Coronary artery (tissue), 2 donors: ENCODE data around the gene ADGRL3.

Source experiments
- DNase-seq: peaks from one replicate; pipeline ENCODE4 v3.0.0-alpha.2; 2017; ENCODE audit warnings: low spot score
- H3K27ac ChIP-seq, 2 donors: fragments of 200-600 bp; sonication (generic); one replicate each; pipeline ENCODE4 v1.5.1; 2016 to 2019
- H3K4me3 ChIP-seq: fragments of 200-600 bp; sonication (generic); 2 replicates; pipeline ENCODE4 v1.5.1; 2016; ENCODE audit warnings: mild to moderate bottlenecking, moderate library complexity
- TF ChIP-seq, protein P1 (sequence below): fragments of 200-600 bp; sonication (generic); IDR thresholded peaks from one replicate; pipeline ENCODE4 v1.5.1; 2019; ENCODE audit warnings: antibody characterized with exemption

Gene ADGRL3

GRCh38 chr4:61214680-61215079, 14.6 kb downstream of the ADGRL3 start:
- TF ChIP-seq, protein P1, sequence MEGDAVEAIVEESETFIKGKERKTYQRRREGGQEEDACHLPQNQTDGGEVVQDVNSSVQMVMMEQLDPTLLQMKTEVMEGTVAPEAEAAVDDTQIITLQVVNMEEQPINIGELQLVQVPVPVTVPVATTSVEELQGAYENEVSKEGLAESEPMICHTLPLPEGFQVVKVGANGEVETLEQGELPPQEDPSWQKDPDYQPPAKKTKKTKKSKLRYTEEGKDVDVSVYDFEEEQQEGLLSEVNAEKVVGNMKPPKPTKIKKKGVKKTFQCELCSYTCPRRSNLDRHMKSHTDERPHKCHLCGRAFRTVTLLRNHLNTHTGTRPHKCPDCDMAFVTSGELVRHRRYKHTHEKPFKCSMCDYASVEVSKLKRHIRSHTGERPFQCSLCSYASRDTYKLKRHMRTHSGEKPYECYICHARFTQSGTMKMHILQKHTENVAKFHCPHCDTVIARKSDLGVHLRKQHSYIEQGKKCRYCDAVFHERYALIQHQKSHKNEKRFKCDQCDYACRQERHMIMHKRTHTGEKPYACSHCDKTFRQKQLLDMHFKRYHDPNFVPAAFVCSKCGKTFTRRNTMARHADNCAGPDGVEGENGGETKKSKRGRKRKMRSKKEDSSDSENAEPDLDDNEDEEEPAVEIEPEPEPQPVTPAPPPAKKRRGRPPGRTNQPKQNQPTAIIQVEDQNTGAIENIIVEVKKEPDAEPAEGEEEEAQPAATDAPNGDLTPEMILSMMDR, result no peak
- DNase-seq, result no peak
- Histone ChIP-seq H3K4me3 (no peak overlapping the region), H3K27ac (no peak overlapping the region)

GRCh38 chr4:61217222-61217621, 17.1 kb downstream of the ADGRL3 start:
- TF ChIP-seq, protein P1, result no peak
- Histone ChIP-seq H3K4me3 (no peak overlapping the region), H3K27ac (no peak overlapping the region)
- DNase-seq, result no peak

DNA sequence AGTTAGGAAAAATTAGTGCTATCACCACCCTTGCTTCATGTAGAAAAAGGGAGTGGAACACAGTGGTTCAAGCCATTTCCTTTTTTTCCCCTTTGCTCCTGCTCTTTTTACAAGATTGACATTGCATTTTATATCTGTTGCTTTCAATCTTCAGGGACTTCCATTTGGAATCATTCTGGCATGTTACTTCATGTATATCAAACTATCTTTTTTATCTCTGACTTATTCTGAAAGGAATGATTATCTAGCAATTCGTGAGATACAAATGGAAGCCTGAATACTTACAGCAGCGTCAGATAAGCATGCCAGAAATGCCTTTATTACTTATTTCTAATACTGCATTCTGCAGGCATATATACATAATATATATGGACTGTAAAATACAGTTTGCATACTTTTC, 20.4 kb downstream of the ADGRL3 start:
- no peak overlapping the region for H3K4me3 ChIP-seq
- DNase-seq, result no peak
- TF ChIP-seq, protein P1, result no peak
- H3K27ac ChIP-seq, result no peak overlapping the region

GRCh38 chr4:61223385-61223784, 23.3 kb downstream of the ADGRL3 start:
- Histone ChIP-seq H3K27ac (no peak overlapping the region), H3K4me3 (no peak overlapping the region)
- TF ChIP-seq, protein P1, result no peak
- no peak for DNase-seq

- TF ChIP-seq, protein P1, result no peak
- H3K27ac ChIP-seq, result no peak overlapping the region
- H3K4me3 ChIP-seq, result no peak overlapping the region
- DNase-seq, result no peak
Measured at GRCh38 chr4:61224573-61224972, 24.4 kb downstream of the ADGRL3 start.

DNA sequence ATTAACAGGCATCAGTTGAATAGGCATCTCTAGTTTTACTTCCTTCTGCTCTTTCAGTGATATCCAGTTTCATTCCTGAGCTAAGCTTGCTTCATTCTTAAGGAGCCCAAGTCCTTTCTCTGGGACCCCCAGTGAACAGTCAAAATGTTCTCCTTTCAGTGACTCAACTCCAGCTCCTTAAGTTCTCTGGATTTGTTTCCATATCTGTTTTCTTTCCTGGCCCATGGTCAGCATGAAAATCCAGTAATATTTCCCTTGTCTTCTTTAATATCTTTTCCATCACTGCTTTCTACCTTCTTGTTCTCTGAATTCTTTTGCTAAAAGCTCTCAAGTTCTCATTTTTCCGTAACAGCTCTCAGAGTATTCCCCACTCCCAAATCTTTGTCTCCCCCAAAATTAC, 25.5 kb downstream of the ADGRL3 start:
- DNase-seq, result no peak
- TF ChIP-seq, protein P1, result no peak
- Histone ChIP-seq H3K4me3 (no peak overlapping the region), H3K27ac (no peak overlapping the region)

DNA sequence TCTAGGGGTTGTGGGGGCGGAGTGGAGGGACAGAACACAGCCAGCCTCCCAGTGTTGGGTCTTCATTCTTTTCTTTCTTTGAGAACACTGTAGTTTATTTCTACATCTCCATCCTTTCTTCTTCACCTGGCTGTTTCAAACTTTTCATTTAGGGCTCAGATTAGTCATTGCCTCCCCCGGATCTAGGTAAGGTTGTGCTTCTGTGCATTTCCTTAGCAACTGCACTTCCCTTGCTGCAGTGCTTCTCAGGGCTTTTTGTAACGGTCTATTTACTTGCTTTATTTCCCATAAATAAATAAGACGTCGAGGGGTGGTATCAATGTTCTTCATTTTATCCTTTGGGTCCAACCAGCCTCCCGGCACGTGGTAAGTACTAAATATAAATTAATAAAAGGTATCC, 31.3 kb downstream of the ADGRL3 start:
- no peak for DNase-seq
- H3K4me3 ChIP-seq, result no peak overlapping the region
- TF ChIP-seq, protein P1, result no peak

More for the DNA sequence above, 31.3 kb downstream of the ADGRL3 start:
- no peak overlapping the region for H3K27ac ChIP-seq
